Esophagus squamous epithelium (tissue), 4 donors: Measurements from ENCODE around the gene RERE.

Experiments used
- POLR2A ChIP-seq, 4 donors: fragments of 450-650 bp; IDR thresholded peaks; one replicate each; pipeline ENCODE4 v1.6.1; 2017; ENCODE audit warnings: antibody characterized with exemption in 4 of 4, mild to moderate bottlenecking in 4 of 4, moderate library complexity in 3 of 4
- TF ChIP-seq, protein P1 (sequence below), 6 experiments: fragments of 450-650 bp in 4 of 6; fragments of 200-600 bp in 2 of 6; sonication (generic) in 2 of 6; IDR thresholded peaks; one replicate each; pipeline ENCODE4 v1.5.1; 2016 to 2019; ENCODE audit warnings: antibody characterized with exemption in 6 of 6, mild to moderate bottlenecking in 4 of 6, moderate library complexity in 4 of 6

DNA sequence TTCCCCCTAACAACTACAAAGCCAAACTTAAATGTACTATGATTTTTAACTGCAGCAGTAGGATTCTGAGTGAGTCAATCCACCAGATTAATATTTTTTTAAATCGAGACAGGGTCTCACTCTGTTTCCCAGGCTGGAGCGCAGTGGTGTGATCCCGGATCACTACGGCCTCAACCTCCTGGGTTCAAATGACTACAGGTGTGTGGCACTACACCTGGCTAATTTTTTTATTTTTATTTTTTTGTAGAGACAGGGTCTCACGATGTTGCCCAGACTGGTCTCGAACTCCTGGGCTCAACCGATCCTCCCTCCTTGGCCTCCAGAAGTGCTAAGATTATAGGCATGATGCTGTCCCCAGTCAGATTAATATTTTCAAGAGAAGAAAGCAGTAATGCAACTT is 411.4 kb downstream of the RERE start:
- no peak for TF ChIP-seq POLR2A (IDR thresholded peaks at IDR 0.05)
- TF ChIP-seq, protein P1, sequence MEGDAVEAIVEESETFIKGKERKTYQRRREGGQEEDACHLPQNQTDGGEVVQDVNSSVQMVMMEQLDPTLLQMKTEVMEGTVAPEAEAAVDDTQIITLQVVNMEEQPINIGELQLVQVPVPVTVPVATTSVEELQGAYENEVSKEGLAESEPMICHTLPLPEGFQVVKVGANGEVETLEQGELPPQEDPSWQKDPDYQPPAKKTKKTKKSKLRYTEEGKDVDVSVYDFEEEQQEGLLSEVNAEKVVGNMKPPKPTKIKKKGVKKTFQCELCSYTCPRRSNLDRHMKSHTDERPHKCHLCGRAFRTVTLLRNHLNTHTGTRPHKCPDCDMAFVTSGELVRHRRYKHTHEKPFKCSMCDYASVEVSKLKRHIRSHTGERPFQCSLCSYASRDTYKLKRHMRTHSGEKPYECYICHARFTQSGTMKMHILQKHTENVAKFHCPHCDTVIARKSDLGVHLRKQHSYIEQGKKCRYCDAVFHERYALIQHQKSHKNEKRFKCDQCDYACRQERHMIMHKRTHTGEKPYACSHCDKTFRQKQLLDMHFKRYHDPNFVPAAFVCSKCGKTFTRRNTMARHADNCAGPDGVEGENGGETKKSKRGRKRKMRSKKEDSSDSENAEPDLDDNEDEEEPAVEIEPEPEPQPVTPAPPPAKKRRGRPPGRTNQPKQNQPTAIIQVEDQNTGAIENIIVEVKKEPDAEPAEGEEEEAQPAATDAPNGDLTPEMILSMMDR (IDR thresholded peaks at IDR 0.05): no peak
